ENCODE data around the gene CYTH3.

GRCh38 chr7:6277476-6277875 lies 5.1 kb upstream of the CYTH3 start:
- no peak for TF ChIP-seq POLR2A (IDR thresholded peaks at IDR 0.05; ENCODE audit: low read depth, low read length)
- no peak for TF ChIP-seq POLR2AphosphoS5 (IDR thresholded peaks at IDR 0.05; ENCODE audit: low read depth, low read length)
- no peak for TF ChIP-seq TAF1 (IDR thresholded peaks at IDR 0.05; ENCODE audit: low read depth, low read length)
- no peak for TF ChIP-seq SPI1 (IDR thresholded peaks at IDR 0.05; ENCODE audit: low read depth, low read length)
- TF ChIP-seq POU2F2 (IDR thresholded peaks at IDR 0.05; ENCODE audit: low read depth, low read length), result no peak
